HG03439 (cell line): Measurements from ENCODE around the gene FOXA1.
"Not testable (repeated sequence)": the region's sequence is repeated elsewhere in the genome, so short reads cannot be mapped to it uniquely, and the experiment has no call there.

Experiments used
- ATAC-seq: cut with Tn5 transposase; IDR thresholded peaks from one replicate; pipeline ENCODE4 v1.9.1; 2021; ENCODE audit warnings: mild to moderate bottlenecking, moderate library complexity; ENCODE audit not compliant: unreplicated experiment

FOXA1 gene

GRCh38 chr14:37563189-37563588 lies 31.9 kb downstream of the FOXA1 start:
- ATAC-seq, result no peak

- ATAC-seq, result no peak
These were observed 35.7 kb downstream of the FOXA1 start for GRCh38 chr14:37559386-37559785.

GRCh38 chr14:37558740-37559139 lies 36.3 kb downstream of the FOXA1 start:
- ATAC-seq, result no peak

- not testable (repeated sequence) for ATAC-seq
These were observed 39.5 kb downstream of the FOXA1 start for GRCh38 chr14:37555596-37555995.

- ATAC-seq, result no peak
These were observed 41.0 kb downstream of the FOXA1 start for GRCh38 chr14:37553935-37554550.

GRCh38 chr14:37551119-37551518 lies 43.9 kb downstream of the FOXA1 start:
- ATAC-seq, result no peak

- ATAC-seq, result no peak
These were observed 44.5 kb downstream of the FOXA1 start for GRCh38 chr14:37550511-37550910.

GRCh38 chr14:37546621-37547447 lies 48.2 kb downstream of the FOXA1 start:
- no peak for ATAC-seq

GRCh38 chr14:37545174-37545573 lies 49.9 kb downstream of the FOXA1 start:
- ATAC-seq, result no peak

- no peak for ATAC-seq
These were observed 50.6 kb downstream of the FOXA1 start for GRCh38 chr14:37544407-37544806.

- ATAC-seq, result no peak
These were observed 55.1 kb downstream of the FOXA1 start for GRCh38 chr14:37539992-37540391.
